OCI-LY3 (cell line): ENCODE results near the gene WNT9A.

Source experiments
- EZH2phosphoT487 ChIP-seq: fragments of 200-600 bp; shearing (Covaris generic); IDR thresholded peaks from 2 replicates; pipeline ENCODE4 v1.6.1; 2018; ENCODE audit warnings: antibody characterized with exemption, mixed run types, low read depth
- TF ChIP-seq, protein P1 (sequence below): fragments of 200-600, 300-600 bp; sonication (generic); IDR thresholded peaks from 2 replicates; pipeline ENCODE4 v1.5.1; 2014; ENCODE audit warnings: antibody characterized with exemption, low read length, low read depth

DNA sequence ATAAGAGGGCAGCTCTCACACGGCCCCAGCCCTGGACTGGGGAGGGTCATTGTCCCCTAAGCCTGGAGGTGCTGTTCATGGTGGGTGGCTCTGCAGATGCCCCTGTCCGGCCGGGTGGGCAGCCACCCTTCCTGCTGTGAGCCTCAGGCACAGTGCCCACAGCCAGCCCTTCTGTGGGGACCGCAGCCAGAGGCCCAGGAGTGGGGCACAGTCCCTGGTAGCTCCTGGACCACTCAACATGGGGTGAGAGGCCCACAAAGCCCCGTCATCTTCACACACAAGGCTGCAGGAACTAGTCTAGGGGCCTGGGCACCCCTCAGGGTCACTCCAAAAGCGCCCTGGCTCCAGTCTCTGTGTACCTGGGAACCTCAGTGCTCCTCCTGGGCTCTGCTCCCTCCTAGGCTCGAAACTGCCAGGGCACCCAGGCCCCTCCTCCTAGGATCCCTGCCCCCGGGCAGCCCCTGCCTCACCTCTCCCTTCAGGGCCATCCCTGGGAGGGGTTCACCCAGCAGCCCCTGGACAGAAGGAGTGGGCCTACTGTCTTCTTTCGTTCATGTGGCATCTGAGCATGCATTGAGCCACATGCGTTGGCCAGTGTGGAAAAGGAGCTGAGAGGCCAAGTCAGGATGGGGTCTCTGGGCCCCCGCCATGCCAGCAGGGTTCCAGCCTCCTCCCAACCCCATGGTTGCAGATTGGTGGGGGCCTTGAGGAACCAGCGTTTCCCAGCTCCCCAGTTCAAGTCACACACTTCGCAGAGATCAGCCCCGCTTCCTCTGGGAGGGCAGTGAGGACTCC is 43.0 kb downstream of the WNT9A start:
- TF ChIP-seq, protein P1, sequence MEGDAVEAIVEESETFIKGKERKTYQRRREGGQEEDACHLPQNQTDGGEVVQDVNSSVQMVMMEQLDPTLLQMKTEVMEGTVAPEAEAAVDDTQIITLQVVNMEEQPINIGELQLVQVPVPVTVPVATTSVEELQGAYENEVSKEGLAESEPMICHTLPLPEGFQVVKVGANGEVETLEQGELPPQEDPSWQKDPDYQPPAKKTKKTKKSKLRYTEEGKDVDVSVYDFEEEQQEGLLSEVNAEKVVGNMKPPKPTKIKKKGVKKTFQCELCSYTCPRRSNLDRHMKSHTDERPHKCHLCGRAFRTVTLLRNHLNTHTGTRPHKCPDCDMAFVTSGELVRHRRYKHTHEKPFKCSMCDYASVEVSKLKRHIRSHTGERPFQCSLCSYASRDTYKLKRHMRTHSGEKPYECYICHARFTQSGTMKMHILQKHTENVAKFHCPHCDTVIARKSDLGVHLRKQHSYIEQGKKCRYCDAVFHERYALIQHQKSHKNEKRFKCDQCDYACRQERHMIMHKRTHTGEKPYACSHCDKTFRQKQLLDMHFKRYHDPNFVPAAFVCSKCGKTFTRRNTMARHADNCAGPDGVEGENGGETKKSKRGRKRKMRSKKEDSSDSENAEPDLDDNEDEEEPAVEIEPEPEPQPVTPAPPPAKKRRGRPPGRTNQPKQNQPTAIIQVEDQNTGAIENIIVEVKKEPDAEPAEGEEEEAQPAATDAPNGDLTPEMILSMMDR, result no peak
- no peak for TF ChIP-seq EZH2phosphoT487
